NB4 (cell line): Measurements from ENCODE around the gene PHF12.

ENCODE experiments used
- TF ChIP-seq, protein P1 (sequence below): IDR thresholded peaks from one replicate; pipeline ENCODE4 v1.5.1; 2012; ENCODE audit warnings: low read depth, low read length
- TF ChIP-seq, protein P2 (sequence below): IDR thresholded peaks from 2 replicates; pipeline ENCODE4 v1.6.1; 2011; ENCODE audit warnings: low read depth, low read length

DNA sequence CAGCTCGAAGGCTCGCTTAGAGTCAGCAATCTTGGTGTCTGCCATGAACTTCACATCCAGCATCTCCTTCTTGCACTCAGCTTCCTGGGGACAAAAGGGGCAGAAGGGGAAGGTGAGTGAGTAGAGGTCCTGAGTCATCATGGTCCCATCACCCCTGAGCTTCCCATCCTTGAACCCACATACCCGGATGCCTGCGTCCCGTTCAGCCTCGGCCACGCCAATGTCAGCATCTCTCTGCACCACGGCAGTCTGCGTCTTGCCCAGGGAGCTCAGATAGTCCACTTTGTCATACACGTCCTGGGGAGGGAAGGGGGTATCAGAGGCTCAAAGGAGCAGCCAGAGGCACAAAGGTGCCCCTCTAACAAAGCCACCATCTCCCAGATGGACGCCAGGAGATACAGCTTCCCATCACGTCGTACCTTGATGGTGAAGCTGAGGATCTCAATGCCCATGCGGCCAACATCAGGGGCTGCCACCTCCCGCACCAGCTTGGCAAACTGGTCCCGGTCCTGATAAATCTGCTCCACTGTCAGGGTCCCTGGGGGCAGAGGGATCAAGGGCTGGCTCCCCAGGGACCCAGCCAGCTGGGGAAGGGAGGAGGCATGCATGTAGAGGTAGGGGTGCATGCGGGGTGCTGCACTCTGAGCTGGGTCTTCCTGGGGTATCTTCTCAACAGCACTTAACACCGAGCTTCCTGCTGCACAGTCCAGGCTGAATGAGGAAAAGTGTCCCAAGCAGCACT, 69.0 kb downstream of the PHF12 start:
- TF ChIP-seq, protein P1, sequence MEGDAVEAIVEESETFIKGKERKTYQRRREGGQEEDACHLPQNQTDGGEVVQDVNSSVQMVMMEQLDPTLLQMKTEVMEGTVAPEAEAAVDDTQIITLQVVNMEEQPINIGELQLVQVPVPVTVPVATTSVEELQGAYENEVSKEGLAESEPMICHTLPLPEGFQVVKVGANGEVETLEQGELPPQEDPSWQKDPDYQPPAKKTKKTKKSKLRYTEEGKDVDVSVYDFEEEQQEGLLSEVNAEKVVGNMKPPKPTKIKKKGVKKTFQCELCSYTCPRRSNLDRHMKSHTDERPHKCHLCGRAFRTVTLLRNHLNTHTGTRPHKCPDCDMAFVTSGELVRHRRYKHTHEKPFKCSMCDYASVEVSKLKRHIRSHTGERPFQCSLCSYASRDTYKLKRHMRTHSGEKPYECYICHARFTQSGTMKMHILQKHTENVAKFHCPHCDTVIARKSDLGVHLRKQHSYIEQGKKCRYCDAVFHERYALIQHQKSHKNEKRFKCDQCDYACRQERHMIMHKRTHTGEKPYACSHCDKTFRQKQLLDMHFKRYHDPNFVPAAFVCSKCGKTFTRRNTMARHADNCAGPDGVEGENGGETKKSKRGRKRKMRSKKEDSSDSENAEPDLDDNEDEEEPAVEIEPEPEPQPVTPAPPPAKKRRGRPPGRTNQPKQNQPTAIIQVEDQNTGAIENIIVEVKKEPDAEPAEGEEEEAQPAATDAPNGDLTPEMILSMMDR: no peak
- TF ChIP-seq, protein P2, sequence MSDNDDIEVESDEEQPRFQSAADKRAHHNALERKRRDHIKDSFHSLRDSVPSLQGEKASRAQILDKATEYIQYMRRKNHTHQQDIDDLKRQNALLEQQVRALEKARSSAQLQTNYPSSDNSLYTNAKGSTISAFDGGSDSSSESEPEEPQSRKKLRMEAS: no peak
